ENCODE data around the gene TEAD1. TPM values are rescaled to one million over a fixed set of nuclear protein-coding genes. Genes with fewer than 3 reads are reported as not detected.

TEAD1 gene
- total and polyA plus RNA-seq, 9 of the 15 experiments (the other 6 are each of a cell fraction or from before 2014, with no cell fraction given): 1.7 to 17.7 (median 10.8) TPM

GRCh38 chr11:12724301-12725054 lies 50.3 kb downstream of the TEAD1 start (continued):
- TF ChIP-seq ZNF518B (CRISPR knock-in tag; IDR thresholded peaks at IDR 0.05) (no peak), TCF7 (IDR thresholded peaks at IDR 0.05; ENCODE audit: borderline replicate concordance) (no peak), KAT2B (IDR thresholded peaks at IDR 0.05; ENCODE audit: low read depth, low read length) (no peak), BRCA1 (IDR thresholded peaks at IDR 0.05) (no peak), BRCA1 (CRISPR knock-in tag; IDR thresholded peaks at IDR 0.05) (no peak), ESRRB (CRISPR knock-in tag; IDR thresholded peaks at IDR 0.05; ENCODE audit: borderline replicate concordance) (no peak), ZNF766 (CRISPR knock-in tag; conservative IDR thresholded peaks at IDR 0.05) (0 out of 2 replicates have a peak, but pooled peaks have one; percentile 35), CBX2 (IDR thresholded peaks at IDR 0.05; ENCODE audit: insufficient read depth, low read length, poor library complexity, severe bottlenecking) (no peak), STAT6 (CRISPR knock-in tag; IDR thresholded peaks at IDR 0.05) (no peak), NRF1 (conservative IDR thresholded peaks at IDR 0.05 in 1 of 2, IDR thresholded peaks at IDR 0.05 in 1 of 2) (peak; percentile 78 to 80), ARID3B (CRISPR knock-in tag; IDR thresholded peaks at IDR 0.05; ENCODE audit: borderline replicate concordance) (no peak), HLTF (IDR thresholded peaks at IDR 0.05) (no peak), ZNF707 (CRISPR knock-in tag; conservative IDR thresholded peaks at IDR 0.05) (no peak), KDM1A (IDR thresholded peaks at IDR 0.05) (no peak), RBM15 (IDR thresholded peaks at IDR 0.05; ENCODE audit: insufficient read depth, low read length) (no peak), SRSF3 (IDR thresholded peaks at IDR 0.05; ENCODE audit: insufficient read depth, low read length) (no peak), BCL6 (CRISPR knock-in tag; IDR thresholded peaks at IDR 0.05) (no peak)
